GM21723 (cell line): ENCODE data around the gene SLC2A9.

ENCODE experiments used
- ATAC-seq: cut with Tn5 transposase; IDR thresholded peaks from one replicate; pipeline ENCODE4 v1.9.1; 2021; ENCODE audit warnings: mild to moderate bottlenecking, moderate library complexity; ENCODE audit not compliant: unreplicated experiment

SLC2A9 gene

DNA sequence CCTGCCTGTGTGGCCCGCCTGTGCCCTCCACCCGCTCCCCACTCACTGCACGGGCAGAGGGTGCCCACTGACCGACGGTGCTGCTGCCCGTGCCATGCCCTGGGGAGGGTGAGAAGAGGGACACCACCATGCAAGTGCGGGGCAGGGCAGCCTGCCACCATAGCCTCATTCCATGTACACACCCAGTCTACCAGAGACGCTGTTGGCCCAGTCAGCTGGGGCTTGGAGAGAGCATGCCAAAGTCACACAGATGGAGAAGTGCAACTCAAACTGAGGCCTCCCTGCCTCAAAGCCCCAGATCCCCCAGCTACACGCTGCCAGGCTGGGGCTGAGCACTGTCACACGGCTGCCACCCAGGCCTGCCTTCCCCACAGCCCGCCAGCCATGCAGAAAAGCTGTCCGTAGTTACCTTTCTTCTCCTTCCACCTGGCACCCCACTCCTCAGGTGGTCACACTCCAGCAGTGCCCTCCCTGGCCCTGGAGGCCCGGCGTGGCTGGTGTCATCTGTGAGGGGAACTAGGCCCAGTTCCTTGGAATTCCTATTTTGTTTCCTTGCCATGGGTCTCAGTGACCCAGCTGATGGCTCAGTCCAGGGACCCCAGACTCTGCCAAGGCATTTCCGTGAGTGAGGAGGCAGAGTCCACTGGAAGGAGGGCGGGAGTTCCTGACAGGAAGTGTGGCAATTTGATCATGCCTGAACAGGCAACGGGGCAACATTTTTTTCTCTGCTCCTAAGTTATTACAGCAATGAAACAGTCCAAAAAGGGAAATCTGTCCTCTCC, at the start of gene SLC2A9:
SLC2A9 (minus strand) TSS at position 627 of the 782 bp plus-strand sequence; CDS start at position 559, 68 bp downstream.
- no peak for ATAC-seq

DNA sequence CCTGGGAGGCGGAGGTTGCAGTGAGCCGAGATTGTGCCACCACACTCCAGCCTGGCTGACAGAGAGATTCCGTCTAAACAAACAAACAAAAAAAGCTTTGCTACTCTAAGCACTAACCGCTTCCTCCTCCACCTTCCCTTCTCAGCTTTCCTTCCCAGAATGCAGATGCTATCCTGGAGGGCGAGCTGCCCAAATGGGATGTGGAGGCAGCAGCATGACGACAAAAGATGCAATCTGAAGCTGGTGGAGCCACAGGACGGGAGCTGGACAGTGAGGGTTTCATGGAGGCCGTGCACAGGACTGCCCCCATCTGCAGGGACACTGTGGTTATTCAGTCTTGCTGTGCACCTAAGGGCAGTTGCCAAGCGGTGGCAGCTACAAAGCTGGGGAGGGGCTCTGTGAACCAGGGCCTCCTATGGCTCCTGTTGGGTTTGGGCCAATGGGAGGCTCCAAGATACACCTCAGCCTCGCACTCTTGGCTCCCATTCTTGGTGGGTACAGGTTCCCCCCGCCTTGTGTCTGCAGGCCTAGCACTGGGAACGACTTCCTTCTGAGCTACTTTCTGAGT, 47.9 kb upstream of the SLC2A9 start:
- no peak for ATAC-seq

DNA sequence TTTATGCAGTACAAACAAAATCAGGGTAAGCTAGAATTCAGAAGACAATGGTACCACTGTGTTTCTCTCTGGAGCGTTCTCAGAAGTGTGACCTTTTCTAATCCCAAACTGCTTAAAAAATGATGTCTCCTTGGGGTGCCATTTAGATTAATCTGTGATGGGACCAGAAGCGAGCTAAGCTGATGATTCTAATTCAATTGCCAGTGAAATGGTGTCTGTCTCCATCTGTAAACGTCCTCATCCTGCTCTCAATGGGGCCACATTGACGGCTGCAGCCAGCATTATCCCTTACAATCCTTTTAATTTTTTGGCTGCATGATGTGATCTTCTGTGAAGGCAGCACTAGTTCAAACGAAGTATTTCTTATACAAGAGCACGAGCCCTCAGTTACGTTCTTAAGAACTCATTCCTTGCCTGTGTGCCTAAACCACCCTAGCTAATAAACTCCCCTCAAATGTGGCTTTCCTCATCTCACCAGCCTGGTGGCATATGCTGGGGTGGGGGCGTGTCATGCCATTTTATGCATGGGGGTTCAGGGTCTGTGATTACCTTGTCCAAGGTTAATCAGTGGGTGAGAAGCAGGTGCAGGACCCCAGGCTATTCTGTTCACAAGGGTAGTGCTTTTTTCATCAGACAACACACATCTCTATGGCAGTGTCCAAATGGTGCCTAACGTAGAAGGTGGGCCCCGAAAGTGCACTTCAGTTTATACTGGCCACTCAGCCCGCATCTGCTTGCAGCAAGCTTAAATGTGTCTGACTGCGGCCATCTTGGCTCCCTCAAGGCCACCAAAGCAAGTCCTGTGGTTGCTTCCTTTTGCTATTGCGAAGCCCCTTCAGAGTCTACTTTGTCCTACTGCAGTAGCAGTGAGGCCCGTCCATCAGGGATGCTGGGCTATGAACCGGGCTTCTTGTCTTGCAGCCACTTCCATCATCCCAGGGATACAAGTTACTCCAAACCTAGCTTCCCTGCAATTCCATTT, 45.7 kb upstream of the SLC2A9 start:
- no peak for ATAC-seq

DNA sequence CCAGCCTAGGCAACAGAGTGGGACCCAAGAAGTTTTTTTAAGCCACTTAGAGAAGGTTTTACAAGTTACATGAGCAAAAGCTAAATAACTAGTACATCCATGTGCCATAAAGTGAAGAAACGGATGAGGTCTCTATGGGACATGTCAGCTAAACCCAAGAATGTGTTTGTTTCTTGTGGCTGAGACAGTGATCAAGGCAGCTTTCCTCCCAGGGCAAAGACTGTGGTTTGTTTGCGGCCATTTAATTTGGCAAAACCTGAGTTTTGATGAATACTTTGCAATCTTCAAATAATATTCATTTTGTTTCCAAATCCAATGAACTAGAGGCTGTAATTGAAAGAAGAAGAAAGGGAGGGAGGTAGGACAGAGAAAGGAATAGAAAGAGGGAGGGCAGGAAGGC, 44.9 kb upstream of the SLC2A9 start:
- no peak for ATAC-seq

DNA sequence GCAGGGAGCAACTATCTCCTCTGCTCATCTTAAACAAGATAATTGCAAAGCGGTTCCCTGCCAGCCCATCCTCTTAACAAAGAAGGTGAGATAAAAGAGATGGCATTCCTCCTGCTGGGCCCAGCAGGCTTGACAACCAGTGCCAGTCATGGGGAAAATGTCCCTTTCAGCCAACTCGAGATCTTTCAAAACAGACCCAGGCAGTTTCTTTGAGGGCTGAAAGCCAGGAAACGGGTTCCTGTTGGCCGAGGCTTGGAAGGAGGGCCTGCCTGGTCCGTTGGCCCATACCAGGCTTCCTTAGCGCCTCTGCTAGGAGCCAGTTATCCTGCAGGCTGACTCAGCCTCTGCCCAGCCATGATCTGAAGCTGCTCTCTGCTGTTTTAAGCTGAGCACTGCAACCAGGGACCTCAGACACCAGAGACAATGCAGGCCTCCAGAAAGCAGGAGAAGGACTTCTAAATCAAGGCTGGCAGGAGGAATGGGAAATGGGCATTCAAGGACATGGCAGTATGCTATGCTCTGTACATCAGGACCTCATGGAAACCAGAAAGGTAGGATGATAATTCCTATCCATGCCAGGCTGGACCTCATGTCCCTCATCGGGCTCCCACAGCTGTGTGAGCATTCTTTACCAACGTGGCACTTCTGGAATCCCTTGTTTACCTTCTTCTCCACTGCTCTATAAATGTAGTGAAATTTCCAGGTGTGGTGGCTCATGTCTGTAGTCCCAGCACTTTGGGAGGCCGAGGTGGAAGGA, 42.4 kb upstream of the SLC2A9 start:
- no peak for ATAC-seq

DNA sequence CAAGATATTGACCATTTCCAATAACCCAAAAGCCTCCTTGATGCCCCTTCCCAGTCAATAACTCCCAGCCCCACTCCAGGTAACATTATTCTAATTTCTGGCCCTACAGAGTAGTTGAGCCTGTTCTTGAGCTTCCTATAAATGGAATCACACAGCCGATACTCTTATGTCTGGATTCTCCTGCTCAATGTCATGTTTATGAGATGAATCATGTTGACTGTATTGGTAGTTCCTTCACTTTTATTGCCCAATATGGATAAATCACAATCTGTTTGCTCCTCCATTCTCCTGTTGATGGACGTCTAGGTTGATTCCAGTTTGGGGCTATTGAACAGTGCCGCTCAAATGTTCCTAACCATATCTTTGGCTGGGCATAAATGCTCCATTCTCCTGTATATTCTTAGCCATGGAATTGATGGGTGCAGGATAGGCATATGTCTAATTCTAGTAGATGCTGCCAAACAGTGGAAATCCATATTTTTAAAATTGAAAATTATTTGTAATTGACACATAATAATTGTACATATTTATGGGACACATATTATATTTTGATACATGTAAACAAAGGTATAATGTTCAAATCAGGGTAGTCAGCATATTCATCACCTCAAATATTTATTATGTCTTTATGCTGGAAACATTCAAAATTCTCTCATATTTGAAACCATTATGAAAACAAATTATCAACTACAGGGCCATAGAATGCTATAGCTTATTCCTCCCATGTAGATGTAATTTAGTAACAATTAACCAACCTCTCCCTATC, 40.5 kb upstream of the SLC2A9 start:
- ATAC-seq = no peak

DNA sequence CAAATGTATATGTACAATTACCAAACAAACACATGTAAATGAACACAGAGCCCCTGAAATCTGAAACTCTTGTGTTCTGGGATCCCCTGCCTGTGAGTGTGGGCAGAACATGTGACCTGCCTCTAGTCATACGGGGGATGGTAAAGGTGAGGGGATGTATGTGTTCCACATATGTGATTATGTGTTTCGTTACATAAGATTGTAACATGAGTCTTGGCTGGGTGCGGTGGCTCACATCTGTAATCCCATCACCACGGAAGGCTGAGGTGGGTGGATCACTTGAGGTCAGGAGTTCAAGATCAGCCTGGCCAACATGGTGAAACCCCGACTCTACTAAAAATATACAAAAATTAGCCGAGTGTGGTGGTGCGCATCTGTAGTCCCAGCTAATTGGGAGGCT, 37.1 kb upstream of the SLC2A9 start:
- ATAC-seq = no peak

DNA sequence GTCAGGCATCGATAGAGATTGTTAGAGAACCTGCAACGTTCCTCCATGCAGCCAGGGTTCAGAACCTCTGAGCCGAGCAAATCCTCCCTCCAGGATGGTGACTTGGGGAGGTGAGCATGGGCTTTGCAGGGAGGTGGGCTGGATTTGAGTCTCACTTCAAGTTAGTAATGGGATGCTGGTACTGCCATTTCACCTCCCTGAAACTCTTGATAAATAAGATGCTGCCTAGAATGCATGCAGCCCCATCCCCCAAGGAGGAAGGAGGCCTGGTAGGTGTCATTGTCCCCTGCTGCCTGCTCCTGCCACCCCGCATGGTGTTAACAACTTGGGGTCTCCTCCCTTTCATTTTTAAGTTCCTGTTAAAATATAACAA, 35.7 kb upstream of the SLC2A9 start:
- ATAC-seq = no peak

DNA sequence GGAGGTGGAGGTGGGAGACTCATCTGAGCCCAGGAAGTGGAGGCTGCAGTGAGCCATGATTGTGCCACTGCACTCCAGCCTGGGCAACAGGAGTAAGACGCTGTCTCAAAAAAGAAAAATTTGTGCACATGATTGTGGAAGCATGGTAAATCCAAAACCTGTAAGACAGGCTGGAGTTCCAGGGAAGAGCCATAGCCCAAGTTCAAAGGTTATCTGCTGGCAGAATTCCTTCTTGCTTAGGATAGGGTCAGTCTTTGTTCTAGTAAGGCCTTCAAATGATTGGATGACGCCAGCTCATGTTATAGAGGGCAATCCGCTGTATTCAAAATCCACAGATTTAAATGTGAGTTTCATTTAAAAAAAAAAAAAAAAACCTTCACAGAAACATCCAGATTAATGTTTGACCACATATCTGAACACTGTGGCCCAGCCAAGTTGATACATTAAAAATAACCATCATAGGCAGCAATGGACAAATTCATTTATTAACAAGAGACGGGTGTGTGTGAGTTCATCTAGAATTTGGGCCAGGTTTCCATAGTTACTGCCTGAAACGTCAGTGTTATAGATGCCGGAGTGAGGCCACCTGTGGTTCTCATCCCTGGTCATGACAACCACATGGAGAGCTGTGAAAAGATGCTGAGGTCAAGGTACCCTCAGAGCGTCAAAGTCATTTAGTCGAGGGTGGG, 35.2 kb upstream of the SLC2A9 start:
- ATAC-seq = no peak

DNA sequence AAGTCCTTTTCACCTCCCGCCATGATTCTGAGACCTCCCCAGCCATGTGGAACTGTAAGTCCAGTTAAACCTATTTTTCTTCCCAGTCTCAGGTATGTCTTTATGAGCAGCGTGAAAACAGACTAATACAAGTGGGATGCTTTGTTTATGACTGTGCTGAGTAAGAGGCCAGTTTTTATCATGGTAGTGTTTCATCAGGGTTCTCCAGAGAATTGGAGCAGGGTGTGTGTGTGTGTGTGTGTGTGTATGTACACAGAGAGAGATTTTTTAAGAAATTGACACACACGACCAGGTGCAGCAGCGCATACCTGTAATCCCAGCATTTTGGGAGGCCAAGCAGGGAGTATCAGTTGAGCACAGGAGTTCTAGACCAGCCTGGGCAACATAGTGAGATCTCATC, 34.6 kb upstream of the SLC2A9 start:
- ATAC-seq = no peak

DNA sequence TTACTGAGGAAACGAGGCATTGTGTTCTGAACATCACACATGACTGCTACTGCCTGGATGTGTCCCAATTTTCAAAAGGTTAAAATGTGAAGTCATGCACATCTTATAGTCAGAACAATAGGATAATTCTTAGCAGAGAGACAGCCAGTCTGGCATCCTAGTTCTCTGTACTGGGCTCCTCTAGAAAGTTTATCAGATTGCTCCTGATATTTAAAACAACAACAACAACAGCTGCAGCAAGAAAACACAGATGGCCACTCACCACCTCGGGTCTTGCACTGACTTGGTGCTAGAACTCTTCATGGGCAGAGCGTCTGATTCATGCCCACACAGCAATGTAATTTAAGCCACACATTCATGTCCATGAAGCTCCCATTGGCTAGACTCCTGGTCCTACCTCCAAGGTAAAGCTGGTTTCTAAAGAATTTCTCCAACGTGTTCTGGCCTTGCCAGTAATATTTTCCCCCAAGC, 33.3 kb upstream of the SLC2A9 start:
- ATAC-seq = no peak

DNA sequence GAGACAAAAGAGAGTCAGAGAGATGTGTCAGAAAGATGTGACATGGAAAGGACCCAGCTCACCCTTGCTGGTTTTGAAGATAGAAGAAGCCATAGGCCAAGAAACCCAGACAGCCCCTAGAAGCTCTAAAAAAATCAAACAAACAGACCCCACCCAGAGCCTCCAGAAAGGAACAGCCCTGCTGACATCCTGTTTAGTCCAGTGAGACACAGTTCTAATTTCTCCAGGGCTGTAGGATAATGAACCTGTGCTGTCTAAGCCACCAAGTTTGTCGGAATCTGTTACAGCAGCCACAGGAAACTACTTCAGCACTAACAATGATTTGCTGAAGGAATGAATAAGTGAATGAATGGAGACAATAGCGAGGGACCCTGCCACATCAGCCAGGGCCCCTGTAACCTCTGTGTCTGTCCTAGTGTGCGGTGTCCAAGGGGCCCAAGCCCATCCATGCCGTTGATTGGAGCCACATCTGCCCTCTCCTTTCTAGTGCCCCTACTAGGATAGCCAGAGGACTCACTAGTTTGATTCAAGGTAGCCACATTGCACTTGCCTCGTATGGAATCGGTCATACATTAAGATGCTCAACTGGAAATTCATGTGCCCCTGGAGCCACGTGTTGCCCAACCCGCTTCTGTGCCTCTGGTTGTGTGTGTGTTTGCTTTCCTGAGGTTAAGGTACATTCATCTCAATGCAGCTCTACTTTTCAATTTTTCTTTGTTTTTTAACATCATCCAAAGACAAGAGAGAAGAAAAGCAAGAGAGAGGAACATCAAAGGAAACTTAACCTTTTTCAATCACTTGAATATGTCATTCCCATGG, 32.5 kb upstream of the SLC2A9 start:
- ATAC-seq = no peak

DNA sequence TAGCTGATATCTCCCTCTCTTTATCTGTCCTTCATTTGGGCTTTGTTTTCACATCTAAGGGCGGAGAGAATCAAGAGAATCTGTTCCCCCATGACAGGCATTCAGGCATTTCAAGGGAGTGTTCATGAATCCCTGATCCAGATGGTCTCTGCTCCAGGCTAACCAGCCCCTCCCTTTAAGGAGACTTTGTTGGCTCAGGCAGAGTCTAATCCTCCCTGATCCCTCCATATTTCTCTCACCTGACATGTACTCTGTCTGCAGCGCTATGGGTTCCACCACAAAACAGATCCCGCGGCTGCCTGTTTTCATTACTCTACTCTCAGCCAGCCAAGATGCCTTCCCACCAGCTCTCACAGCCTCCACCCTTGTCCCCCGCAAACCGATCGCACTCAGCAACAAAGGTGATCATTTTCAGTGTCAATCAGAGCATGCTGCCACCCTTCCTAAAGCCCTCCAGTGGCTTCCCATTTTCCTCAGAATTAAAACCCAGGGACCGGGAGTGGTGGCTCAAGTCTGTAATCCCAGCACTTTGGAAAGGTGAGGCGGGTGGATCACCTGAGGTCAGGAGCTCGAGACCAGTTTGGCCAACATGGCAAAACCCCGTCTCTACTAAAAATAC, 30.3 kb upstream of the SLC2A9 start:
- ATAC-seq = no peak

DNA sequence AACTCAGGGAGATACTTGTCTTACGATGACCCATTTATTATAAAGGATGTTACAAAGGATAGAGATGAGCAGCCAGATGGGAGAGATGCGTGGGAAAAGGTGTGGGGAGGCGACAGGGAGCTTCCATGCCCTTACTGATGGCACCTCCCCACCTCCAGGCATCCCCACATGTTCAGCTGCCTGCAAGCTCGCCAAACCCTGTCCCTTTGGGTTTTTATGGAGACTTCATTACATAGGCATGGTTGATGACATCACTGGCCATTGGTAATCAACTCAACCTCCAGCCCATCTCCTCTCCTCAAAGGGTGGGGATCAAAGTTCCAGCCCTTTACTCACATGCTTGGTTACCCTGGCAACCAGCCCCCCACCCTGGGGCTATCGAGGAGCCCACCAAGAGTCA, 29.4 kb upstream of the SLC2A9 start:
- no peak for ATAC-seq

DNA sequence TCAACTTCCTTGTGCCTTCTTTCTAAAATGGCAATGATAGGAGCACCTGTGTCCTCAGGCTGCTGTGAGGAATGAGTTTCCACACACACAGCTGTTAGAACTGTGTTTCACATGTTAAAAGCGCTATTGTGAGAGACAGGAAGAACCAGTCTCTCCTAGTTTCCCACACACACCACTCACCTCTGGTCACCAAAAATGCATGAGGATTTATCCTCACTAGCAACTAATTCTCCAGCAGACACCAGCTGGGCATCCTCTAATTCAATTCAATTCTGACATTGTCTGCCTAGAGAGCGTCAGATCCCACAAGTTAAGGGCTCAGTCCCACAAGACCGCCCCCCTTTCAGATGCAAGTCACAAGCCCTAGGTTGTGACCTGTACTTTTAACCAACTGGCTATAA, 29.0 kb upstream of the SLC2A9 start:
- ATAC-seq = no peak

DNA sequence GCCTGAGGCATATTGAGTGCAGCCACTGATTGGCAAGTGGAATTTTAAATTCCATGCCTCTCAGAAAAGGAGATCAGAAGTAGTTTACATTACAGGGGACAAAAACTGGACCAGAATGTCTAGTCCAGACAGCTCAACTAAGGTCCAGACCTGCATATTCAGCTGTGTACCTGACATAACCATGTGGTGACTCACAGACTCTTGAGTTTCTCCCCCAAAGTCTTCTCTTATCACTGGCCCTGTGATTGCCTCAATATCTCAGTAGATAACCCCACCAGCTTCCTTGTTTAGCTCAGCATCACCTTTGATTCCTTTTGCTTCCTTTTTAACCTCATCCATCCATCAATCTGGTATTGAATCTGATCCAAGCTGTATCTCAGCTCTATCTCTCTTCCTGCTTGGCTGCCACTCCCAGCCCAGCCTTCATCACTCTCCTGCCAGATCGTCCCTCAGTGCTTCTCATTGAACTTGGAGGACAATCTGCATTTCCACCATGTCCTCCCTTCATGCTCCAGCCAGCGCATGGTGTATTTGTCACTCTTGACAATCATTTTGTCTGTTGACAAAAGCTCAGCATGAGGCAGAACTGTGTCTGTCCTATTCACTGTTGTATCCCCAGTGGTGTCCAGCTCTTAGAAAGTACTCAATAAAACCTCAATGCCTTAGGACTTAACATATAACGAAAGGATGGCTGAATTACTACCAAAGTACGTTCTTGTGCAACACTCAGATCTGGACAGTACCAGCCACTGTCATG, 27.8 kb upstream of the SLC2A9 start:
- ATAC-seq = no peak

DNA sequence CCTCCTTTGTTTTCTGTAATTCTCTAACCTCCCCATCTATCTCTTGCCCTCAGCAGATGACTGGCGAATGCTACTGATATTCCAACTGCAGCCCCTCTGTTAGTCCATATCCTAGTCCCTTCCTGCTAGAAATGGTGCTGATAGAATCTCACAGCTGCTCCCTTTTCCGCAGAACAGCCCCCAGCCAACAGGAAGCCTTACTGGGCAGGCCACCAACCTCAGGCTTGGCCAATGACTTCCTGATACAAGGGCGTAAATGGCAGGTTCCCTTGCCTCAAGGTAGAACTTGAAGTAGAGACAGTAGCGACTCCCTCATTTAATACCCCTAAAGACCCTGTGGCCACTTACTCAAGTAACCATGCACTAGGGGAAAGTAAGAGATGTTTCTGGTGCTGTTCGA, 26.7 kb upstream of the SLC2A9 start:
- no peak for ATAC-seq
